VCaP (cell line): Measurements from ENCODE around the gene ZNF282.

Source experiments
- H3K27ac ChIP-seq: fragments of 450-650 bp; 2 replicates; pipeline ENCODE4 v1.5.1; 2017
- CTCF ChIP-seq: fragments of 450-650 bp; conservative IDR thresholded peaks from 2 replicates; pipeline ENCODE4 v1.5.1; 2017; ENCODE audit warnings: mild to moderate bottlenecking, moderate library complexity

ZNF282 gene

GRCh38 chr7:149252378-149252777 lies 57.0 kb downstream of the ZNF282 start:
- TF ChIP-seq CTCF: no peak
- H3K27ac ChIP-seq: no peak overlapping the region

GRCh38 chr7:149253665-149254064 lies 58.3 kb downstream of the ZNF282 start:
- H3K27ac ChIP-seq: no peak overlapping the region
- TF ChIP-seq CTCF: no peak

- TF ChIP-seq CTCF: no peak
- H3K27ac ChIP-seq: no peak overlapping the region
Observed at GRCh38 chr7:149254181-149254858, 59.0 kb downstream of the ZNF282 start.

GRCh38 chr7:149255174-149255573 lies 59.8 kb downstream of the ZNF282 start:
- no peak overlapping the region for H3K27ac ChIP-seq
- no peak for TF ChIP-seq CTCF

- no peak overlapping the region for H3K27ac ChIP-seq
- no peak for TF ChIP-seq CTCF
Observed at GRCh38 chr7:149256568-149256967, 61.2 kb downstream of the ZNF282 start.

GRCh38 chr7:149257146-149257545 lies 61.8 kb downstream of the ZNF282 start:
- H3K27ac ChIP-seq: no peak overlapping the region
- no peak for TF ChIP-seq CTCF

GRCh38 chr7:149261316-149261828 lies 66.0 kb downstream of the ZNF282 start:
- TF ChIP-seq CTCF: no peak
- H3K27ac ChIP-seq: peak overlapping the region; percentile 92
